ENCODE results near the gene ACRBP.

DNA sequence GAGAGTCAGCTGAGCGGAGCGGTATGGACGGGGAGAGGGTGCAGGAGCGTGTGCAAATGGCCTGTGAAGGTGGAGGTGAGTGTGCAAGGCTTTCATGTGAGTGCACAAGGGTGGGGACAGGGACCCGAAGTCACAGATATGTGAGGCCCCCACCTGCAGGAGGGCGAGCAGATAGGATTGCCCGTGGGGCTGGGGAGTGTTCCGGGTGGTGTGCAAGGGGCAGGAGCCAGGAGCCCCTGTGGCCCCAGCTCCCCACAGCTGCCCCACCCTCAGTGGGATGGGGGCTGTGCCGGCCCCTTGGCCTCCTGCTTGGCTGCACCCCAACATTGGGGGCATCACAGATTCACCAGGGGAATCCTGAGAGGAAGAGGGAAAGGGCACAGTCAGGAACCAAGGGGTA lies 47.5 kb upstream of the ACRBP start:
- no peak for TF ChIP-seq REST (IDR thresholded peaks at IDR 0.05; ENCODE audit: insufficient read depth in 1 of 2, low read depth in 2 of 2, low read length in 2 of 2)
- no peak for TF ChIP-seq POLR2AphosphoS5 (IDR thresholded peaks at IDR 0.05; ENCODE audit: low read depth, low read length)
- TF ChIP-seq TAF1 (IDR thresholded peaks at IDR 0.05; ENCODE audit: borderline replicate concordance, insufficient read depth, low read length) = no peak

Data from PFSK-1 (cell line).